NOMO-1 treated with DMSO at 0.1 percent for 48 hours (cell line): ENCODE results near the gene CARD6.
"Not testable (repeated sequence)": the region's sequence is repeated elsewhere in the genome, so short reads cannot be mapped to it uniquely, and the experiment has no call there.

Source experiments
- DNase-seq: peaks from one replicate; lab custom pipeline; 2025; ENCODE audit not compliant: unreplicated experiment; lab: John Stamatoyannopoulos, UW

The CARD6 gene

GRCh38 chr5:40841068-40841805 is at the start of gene CARD6:
Gene CARD6, plus strand, starts transcription at chr5:40841367. Its CDS starts 16 bp downstream, at chr5:40841383.
- peak; percentile 87 for DNase-seq

GRCh38 chr5:40791715-40792139 is 49.4 kb upstream of the CARD6 start:
- no peak for DNase-seq

GRCh38 chr5:40792691-40793090 is 48.5 kb upstream of the CARD6 start:
- not testable (repeated sequence) for DNase-seq

- not testable (repeated sequence) for DNase-seq
These were observed 46.8 kb upstream of the CARD6 start for GRCh38 chr5:40794340-40794739.

GRCh38 chr5:40794877-40795276 is 46.3 kb upstream of the CARD6 start:
- DNase-seq: not testable (repeated sequence)

DNA sequence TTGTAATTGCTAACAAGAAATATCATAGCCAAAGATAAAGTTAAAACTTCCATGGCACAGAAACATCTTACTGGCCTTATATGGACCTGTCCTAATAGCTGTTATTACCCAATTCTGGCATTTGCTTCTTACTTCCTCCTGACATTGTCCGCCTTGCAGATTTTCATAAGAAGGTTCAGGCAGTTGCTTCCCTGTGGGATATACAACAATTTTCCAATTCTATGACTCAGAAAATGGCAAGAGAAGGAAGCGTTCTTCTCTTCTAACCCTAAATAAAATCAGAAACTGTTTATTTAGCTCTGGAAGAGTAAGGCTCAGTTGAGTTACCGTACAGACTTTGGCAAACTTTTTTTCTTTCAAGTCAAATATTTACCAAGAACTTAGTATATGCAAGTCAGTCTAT is 44.7 kb upstream of the CARD6 start:
- peak; percentile 77 for DNase-seq

GRCh38 chr5:40797273-40798011 is 43.7 kb upstream of the CARD6 start:
- peak; percentile 68 for DNase-seq

GRCh38 chr5:40798012-40798800 is 43.0 kb upstream of the CARD6 start, which contains the start of gene PRKAA1:
Gene PRKAA1, minus strand, starts transcription at chr5:40798374. Its CDS starts 185 bp downstream, at chr5:40798189.
- DNase-seq: peak; percentile 95

DNA sequence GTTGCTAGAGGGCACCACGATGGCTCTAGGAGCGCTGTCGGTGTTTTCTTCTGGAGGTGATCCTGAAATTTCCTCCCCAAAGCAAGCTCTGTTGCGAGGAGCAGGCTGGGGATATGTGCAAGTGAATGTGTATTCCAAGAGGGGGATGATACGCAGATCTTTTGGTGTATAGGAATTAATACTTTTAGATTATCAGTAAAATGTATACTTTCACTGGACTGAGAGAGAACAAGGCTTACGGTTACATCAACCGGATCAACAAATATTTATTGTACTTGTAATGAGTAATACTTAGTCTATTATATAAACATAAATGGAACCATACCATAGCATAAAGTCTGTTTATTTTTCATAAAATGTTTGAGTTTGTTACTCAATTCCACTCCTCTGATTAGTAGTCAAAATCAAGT is 42.4 kb upstream of the CARD6 start:
- no peak for DNase-seq

GRCh38 chr5:40799258-40799657 is 41.9 kb upstream of the CARD6 start:
- DNase-seq: no peak

DNA sequence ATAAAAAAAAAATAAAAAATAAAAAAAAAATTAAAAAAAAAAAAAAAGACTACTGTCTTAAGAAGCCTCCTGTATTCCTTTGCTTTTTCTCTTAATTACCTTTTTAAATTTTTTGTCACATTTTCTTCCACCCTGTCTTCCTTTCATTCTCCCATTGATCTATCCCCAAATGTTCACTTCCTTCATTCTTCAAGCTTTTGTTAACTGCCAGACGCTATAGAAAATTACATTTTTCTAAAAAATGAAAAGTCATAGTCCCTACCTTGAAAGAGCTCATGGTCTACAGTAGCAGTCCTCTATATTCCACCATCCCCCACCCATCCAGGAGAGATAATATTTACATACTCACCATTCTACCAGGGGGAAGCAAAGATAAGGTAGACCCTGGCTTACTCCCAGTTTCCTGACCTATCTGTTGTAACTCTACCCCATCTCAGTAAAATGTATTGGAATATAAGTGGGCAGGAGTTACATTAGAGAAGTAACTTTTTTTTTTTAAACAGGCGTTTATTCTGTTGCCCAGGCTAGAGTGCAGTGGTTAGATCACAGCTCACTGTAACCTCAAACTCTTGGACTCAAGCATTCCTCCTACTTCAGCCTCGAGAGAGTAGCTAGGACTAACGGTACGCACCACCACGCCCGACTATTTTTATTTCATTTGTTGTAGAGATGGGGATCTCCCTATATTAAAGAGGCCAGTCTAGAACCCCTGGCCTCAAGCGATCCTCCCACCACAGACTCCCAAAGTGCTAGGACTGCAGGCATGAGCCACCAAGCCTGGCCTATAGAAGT is 39.2 kb upstream of the CARD6 start:
- no peak for DNase-seq

- DNase-seq: no peak
These were observed 29.0 kb upstream of the CARD6 start for GRCh38 chr5:40812125-40812524.

GRCh38 chr5:40813698-40814281 is 27.4 kb upstream of the CARD6 start:
- DNase-seq: no peak

GRCh38 chr5:40823459-40823858 is 17.7 kb upstream of the CARD6 start:
- no peak for DNase-seq

DNA sequence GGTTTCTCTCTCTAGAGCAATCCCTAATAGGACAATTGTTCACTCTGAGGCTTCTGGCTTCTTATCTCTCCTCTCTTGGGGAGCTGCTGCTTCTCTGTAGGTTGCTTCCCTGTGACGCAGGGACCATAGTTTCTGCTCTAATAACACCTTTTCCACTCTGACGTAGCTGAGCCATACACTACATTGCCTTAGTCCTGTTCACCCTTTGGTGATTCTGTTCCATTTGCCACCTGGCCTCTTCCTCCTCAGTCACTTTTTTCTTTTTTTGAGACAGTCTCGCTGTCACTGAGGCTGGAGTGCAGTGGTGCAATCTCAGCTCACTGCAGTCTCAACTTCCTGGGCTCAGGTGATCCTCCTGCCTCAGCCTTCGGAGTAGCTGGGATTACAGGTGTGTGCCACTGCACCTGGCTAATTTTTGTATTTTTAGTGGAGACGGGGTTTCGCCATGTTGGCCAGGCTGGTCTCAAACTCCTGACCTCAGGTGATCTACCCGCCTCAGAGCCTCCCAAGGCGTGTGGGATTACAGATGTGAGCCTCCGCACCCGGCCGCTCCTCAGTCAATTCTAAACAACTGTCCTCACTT is 15.6 kb upstream of the CARD6 start:
- DNase-seq: not testable (repeated sequence)

DNA sequence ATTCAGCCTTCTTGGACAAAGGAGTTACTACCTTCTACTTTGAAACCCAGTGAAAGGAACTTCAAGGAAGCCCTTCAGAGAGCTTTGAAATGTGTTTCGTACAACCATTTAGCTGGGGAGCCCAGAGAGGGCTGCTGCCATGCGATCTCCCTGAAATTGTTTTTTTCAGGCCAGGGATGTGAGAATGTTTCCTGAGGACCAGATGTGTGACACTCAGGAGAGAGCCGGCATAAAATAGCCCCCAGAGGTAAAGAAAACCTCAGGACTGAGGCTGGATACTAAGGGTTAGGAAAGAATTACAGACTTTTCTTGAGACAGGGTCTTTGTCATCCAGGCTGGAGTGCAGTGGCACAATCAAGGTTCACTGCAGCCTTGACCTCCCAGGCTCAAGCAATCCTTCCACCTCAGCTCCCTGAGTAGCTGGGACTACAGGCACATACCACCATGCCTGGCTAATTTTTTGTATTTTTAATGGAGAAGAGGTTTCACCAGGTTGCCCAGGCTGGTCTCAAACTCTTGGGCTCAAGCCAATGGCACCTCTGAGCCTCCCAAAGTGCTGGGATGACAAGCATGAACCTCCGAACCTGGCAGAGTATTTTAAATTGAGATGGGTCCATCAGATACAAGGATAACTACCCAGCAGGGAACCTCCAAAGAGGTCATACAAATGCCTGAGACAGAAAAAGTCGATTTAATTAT is 14.5 kb upstream of the CARD6 start:
- DNase-seq: no peak

DNA sequence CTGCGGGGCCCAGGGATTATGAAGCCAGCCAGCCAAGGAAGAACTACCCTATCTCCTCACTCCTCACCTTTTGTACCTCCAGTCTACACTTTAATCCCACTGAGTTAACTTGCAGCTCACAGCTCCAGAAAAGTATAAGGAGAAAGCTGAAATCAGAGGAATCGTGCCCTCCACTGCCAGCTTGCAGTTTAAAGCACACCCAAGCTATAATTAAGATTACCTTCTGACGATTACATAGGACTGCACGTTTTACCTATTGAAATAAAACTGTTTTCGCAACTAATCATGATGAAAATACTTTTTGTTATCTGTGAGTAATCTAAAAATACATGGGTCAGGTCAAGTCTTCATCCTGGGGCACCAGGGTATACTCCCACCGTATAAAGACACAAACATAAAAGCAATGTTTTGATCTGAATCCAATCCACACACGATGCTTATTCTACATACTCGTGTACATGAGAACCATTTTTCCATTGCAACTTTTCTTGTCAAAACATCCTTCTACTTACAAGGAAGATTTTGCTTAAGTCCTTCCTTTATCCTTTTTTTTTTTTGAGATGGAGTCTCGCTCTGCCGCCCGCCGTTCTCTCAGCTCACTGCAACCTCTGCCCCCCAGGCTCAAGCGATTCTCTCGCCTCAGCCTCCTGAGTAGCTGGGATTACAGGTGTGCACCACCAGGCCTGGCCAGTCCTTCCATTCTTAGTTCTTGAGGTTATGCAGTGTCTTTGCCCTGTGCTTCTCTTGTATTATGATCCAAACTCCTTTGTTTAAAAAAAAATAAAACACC is 13.8 kb upstream of the CARD6 start:
- DNase-seq: no peak

DNA sequence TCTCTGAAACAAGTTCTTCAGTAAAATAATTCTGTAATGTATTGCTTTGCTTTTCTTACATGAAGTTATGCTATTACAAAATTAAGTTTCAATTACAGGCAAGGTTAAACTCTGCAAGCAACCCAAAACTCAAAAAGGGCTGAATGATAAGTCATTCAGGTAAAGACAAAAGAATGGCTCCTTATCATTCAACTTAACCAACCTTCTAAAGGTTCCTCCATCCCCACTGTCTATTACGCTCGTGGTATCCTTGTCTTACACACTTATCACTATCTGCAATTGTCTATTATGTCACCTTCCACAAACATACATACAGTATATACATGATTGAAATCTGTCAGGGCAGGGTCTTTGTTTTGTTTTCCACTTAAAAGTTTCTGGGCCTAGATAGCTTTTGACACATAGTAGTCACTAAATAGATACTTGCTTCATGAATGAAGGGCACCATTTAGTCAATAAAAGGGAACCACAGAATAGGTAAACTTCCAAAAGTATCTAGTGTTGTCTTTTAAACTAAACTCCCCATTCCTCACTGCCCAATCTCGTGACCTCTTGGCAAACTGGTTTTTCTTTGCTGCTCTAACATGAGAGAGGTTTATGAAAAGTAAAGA is 13.0 kb upstream of the CARD6 start:
- no peak for DNase-seq
